Measurements from ENCODE around the gene F12.

DNA sequence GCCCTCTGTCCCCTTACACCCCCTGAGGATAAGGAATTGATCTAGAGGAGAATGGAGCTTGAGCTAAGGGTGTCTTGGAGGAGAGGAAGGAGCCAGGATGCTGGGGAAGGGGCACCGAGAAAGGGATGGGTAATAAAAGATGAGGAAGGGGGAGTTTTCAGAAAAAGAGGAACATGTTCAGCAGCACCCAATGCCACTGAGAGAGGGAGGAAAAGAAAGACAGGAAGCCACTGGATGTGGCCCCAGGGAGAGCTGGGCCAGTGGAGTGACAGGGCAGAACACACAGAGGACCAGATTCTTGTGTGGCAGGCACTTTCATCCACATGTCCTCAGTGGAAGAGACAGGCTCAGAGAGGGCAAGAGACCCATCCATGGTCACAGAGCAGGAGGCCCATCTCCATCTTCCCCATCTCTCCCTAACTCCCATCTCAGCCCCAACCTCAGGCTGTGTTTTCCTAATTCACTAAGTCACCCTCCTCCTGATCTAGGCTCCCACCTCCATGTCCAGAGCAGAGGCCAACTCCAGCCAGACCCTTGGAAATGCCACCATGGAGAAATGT, 16.1 kb downstream of the F12 start:
- TF ChIP-seq, protein P1, sequence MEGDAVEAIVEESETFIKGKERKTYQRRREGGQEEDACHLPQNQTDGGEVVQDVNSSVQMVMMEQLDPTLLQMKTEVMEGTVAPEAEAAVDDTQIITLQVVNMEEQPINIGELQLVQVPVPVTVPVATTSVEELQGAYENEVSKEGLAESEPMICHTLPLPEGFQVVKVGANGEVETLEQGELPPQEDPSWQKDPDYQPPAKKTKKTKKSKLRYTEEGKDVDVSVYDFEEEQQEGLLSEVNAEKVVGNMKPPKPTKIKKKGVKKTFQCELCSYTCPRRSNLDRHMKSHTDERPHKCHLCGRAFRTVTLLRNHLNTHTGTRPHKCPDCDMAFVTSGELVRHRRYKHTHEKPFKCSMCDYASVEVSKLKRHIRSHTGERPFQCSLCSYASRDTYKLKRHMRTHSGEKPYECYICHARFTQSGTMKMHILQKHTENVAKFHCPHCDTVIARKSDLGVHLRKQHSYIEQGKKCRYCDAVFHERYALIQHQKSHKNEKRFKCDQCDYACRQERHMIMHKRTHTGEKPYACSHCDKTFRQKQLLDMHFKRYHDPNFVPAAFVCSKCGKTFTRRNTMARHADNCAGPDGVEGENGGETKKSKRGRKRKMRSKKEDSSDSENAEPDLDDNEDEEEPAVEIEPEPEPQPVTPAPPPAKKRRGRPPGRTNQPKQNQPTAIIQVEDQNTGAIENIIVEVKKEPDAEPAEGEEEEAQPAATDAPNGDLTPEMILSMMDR (IDR thresholded peaks at IDR 0.05; ENCODE audit: low read depth, low read length), result no peak
- no peak for TF ChIP-seq POLR2A (IDR thresholded peaks at IDR 0.05; ENCODE audit: extremely low read depth, insufficient read length)
- TF ChIP-seq, protein P2, sequence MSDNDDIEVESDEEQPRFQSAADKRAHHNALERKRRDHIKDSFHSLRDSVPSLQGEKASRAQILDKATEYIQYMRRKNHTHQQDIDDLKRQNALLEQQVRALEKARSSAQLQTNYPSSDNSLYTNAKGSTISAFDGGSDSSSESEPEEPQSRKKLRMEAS (IDR thresholded peaks at IDR 0.05; ENCODE audit: low read depth, low read length), result no peak

Measured in NB4 (cell line).